ENCODE results near the gene PGM2. TPM values are rescaled to one million over a fixed set of nuclear protein-coding genes. Genes with fewer than 3 reads are reported as not detected.

The PGM2 gene
- total RNA-seq, 2 donors from 2014 or later = 23.2 to 25.3 TPM

GRCh38 chr4:37788819-37789218, 37.7 kb upstream of the PGM2 start:
- intact Hi-C loops (cut with DNase I) = no loop called here
- WGBS = 69% methylated on average over 4 of the region's 4 CpGs
- Histone ChIP-seq H3K9me3 (no peaks in the 10 kb centered on the region), H3K4me1 (replicated peaks) (no peaks in the 10 kb centered on the region), H3K27me3 (replicated peaks; ENCODE audit: insufficient read depth) (no peaks in the 10 kb centered on the region), H3K36me3 (no peaks in the 10 kb centered on the region), H3K27ac (no peak overlapping the region), H3K4me3 (no peak overlapping the region)
- DNase-seq (ENCODE audit: low spot score) = no peak
- TF ChIP-seq POLR2AphosphoS5 (IDR thresholded peaks at IDR 0.05) (no peak), CTCF (IDR thresholded peaks at IDR 0.05) (no peak), POLR2A (IDR thresholded peaks at IDR 0.05) (no peak)

DNA sequence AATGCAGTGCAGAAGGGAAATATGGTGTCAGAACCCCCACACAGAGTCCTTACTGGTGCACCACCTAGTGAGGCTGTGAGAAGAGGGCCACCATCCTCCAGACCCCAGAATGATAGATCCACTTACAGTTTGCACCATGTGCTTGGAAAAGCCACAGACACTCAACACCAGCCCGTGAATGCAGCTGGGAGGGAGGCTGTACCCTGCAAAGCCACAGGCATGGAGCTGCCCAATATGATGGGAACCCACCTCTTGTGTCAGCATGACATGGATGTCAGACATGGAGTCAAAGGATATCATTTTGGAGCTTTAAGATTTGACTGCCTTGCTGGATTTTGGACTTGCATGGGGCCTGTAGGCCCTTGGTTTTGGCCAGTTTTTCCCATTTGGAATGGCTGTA, 34.2 kb upstream of the PGM2 start:
- DNase-seq (ENCODE audit: low spot score) = no peak
- no peaks in the 10 kb centered on the region for H3K9me3 ChIP-seq
- 100% methylated on average over 1 of the region's 1 CpG for WGBS
- no peaks in the 10 kb centered on the region for H3K27me3 ChIP-seq (replicated peaks; ENCODE audit: insufficient read depth)
- H3K4me3 ChIP-seq = no peak overlapping the region
- no peaks in the 10 kb centered on the region for H3K4me1 ChIP-seq (replicated peaks)
- intact Hi-C loops (cut with DNase I) = no loop called here
- no peak overlapping the region for H3K27ac ChIP-seq
- TF ChIP-seq POLR2A (IDR thresholded peaks at IDR 0.05) = no peak
- no peak for TF ChIP-seq POLR2AphosphoS5 (IDR thresholded peaks at IDR 0.05)
- no peak for TF ChIP-seq CTCF (IDR thresholded peaks at IDR 0.05)
- H3K36me3 ChIP-seq = no peaks in the 10 kb centered on the region

- no peak for DNase-seq (ENCODE audit: low spot score)
- TF ChIP-seq POLR2A (IDR thresholded peaks at IDR 0.05) (no peak), POLR2AphosphoS5 (IDR thresholded peaks at IDR 0.05) (no peak), CTCF (IDR thresholded peaks at IDR 0.05) (peak in 2 of 4 experiments; percentile 40)
- intact Hi-C loops (cut with DNase I) = no loop called here
- H3K36me3 ChIP-seq = no peaks in the 10 kb centered on the region
- H3K27ac ChIP-seq = no peak overlapping the region
- H3K4me1 ChIP-seq (replicated peaks) = no peaks in the 10 kb centered on the region
- H3K9me3 ChIP-seq = no peaks in the 10 kb centered on the region
- H3K27me3 ChIP-seq (replicated peaks; ENCODE audit: insufficient read depth) = no peaks in the 10 kb centered on the region
- no peak overlapping the region for H3K4me3 ChIP-seq
Observed at GRCh38 chr4:37793562-37793961, 32.9 kb upstream of the PGM2 start.

GRCh38 chr4:37794056-37794455, 32.4 kb upstream of the PGM2 start:
- no peak for DNase-seq (ENCODE audit: low spot score)
- 58% methylated on average over 2 of the region's 2 CpGs for WGBS
- no peaks in the 10 kb centered on the region for H3K27me3 ChIP-seq (replicated peaks; ENCODE audit: insufficient read depth)
- H3K4me1 ChIP-seq (replicated peaks) = no peaks in the 10 kb centered on the region
- no peaks in the 10 kb centered on the region for H3K9me3 ChIP-seq
- no peaks in the 10 kb centered on the region for H3K36me3 ChIP-seq
- TF ChIP-seq POLR2A (IDR thresholded peaks at IDR 0.05) (no peak), CTCF (IDR thresholded peaks at IDR 0.05) (no peak), POLR2AphosphoS5 (IDR thresholded peaks at IDR 0.05) (no peak)
- intact Hi-C loops (cut with DNase I) = no loop called here
- no peak overlapping the region for H3K27ac ChIP-seq
- no peak overlapping the region for H3K4me3 ChIP-seq

- Histone ChIP-seq H3K27me3 (replicated peaks; ENCODE audit: insufficient read depth) (no peaks in the 10 kb centered on the region), H3K4me3 (no peak overlapping the region), H3K9me3 (no peaks in the 10 kb centered on the region), H3K4me1 (replicated peaks) (no peaks in the 10 kb centered on the region), H3K36me3 (no peaks in the 10 kb centered on the region), H3K27ac (no peak overlapping the region)
- intact Hi-C loops (cut with DNase I) = no loop called here
- WGBS = 68% methylated on average over 3 of the region's 3 CpGs
- TF ChIP-seq POLR2AphosphoS5 (IDR thresholded peaks at IDR 0.05) (no peak), POLR2A (IDR thresholded peaks at IDR 0.05) (no peak), CTCF (IDR thresholded peaks at IDR 0.05) (no peak)
- DNase-seq (ENCODE audit: low spot score) = no peak
Observed at GRCh38 chr4:37795581-37796195, 30.8 kb upstream of the PGM2 start.
